HG03354 (cell line): ENCODE measurements around the gene PLA2G15.

ENCODE experiments used
- ATAC-seq: cut with Tn5 transposase; IDR thresholded peaks from one replicate; pipeline ENCODE4 v1.9.1; 2021; ENCODE audit warnings: mild to moderate bottlenecking; ENCODE audit not compliant: unreplicated experiment, poor library complexity, severe bottlenecking

Gene PLA2G15, protein sequence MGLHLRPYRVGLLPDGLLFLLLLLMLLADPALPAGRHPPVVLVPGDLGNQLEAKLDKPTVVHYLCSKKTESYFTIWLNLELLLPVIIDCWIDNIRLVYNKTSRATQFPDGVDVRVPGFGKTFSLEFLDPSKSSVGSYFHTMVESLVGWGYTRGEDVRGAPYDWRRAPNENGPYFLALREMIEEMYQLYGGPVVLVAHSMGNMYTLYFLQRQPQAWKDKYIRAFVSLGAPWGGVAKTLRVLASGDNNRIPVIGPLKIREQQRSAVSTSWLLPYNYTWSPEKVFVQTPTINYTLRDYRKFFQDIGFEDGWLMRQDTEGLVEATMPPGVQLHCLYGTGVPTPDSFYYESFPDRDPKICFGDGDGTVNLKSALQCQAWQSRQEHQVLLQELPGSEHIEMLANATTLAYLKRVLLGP

DNA sequence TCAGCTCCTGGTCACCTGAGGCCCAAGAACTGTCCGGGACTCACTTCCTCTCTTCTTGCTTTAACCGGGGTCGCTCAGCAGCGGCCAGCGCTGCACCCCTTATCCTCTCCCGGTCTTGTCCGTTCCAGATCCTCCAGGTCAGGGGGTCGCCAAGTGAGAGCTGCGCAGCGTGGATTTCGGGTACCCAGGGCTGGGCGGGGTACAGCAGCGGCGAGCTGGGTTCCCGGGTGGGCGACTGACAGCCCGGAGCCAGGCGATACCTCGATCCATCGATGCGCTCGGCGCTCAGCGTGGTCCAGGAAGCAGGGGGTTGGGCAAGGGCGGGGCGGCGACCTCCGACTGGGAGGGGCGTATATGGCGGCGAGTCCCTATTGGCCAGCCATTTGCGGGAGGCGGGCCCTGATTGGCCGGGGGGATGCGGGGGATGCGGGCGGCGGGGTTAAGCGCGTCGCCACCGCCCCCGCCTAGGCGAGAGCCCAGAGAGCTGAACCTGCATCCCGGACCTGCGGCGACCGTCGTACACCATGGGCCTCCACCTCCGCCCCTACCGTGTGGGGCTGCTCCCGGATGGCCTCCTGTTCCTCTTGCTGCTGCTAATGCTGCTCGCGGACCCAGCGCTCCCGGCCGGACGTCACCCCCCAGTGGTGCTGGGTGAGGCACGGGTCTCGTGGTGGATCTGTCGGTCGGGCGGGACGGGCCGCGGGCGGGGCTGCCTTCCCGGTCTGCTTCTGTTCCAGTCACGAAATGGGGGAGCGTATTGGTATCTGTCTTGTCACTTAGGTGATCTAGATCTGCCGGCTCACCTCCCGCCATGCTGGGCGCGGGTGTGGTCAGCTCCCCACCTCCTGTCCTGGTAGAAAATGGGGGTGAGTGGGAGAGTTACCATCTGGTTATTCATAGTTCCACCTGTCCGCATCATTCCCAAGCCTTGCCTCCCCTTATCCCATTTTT, at the start of gene PLA2G15:
PLA2G15 (plus strand) TSS at position 471 of the 951 bp plus-strand sequence; CDS start at position 525, 54 bp downstream.
- peak; percentile 80 for ATAC-seq

GRCh38 chr16:68197250-68197649, 47.9 kb upstream of the PLA2G15 start:
- ATAC-seq: no peak

DNA sequence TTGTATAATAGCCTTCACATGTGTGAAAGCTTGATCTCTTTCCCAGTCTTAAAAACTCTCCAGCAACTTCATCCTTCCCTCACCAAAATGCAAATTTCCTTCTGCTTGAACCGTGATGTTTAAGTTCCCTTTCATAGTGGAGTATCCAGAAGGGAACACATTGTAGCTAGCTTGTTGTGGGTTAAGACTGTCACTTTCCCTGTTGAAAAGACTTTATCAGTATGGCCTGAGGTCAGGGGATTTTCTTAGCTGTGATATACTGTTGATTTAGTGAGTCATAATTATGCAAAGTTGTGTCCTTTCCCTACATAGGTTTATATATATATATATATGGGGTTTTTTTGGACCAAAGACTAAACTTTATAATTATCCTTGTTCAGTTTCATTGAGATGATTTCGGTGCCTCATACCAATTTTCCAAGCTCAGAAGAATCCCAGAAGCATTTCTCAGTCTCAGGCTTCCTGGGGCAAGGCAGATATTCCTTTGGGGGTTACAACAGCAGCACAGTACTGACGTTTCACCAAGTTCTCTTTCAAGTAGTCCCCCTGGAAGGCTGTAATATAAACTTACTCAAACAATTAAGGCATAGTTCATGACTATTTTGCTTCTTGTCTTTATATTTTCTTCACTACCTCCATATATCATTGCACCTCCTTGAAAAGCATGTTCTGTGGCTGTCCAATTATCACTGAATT, 44.9 kb upstream of the PLA2G15 start:
- ATAC-seq: no peak

GRCh38 chr16:68202091-68202519, 43.1 kb upstream of the PLA2G15 start:
- no peak for ATAC-seq

DNA sequence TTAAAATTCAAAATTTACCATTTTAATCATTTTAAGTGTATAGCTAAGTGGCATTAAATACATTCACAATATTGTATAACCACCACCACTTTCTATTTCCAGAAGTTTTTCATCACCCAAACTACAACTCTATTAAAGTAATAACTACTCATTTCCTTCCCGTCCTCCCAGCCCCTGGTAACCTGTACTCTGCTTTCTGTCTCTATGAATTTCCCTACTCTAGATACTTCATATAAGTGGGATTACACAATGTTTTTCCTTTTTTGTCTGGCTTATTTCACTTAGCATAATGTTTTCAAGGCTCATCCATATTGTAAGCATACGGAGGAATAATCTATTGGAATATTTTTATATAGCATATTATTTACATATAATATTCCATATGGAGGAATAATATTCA, 38.9 kb upstream of the PLA2G15 start:
- no peak for ATAC-seq

DNA sequence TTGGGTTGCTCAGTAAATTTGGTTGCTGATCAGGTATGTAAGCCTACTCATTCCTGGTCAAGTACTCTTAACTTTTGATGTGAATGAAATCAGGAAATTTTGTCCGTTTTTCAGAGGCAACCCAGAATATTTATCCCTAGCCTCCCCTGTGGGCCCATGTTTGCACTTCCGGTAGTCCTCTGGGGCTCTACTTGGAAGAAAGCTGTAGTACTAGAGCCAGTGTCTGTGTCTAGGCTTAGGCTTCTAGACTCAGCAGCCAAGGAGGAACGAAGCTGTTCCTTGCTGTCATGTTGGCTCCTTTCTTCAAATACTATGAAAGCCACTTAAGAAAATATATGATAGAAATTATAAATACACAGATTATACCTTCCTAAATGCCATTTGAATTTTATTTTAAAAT, 30.4 kb upstream of the PLA2G15 start:
- ATAC-seq: no peak

GRCh38 chr16:68215302-68215701, 29.9 kb upstream of the PLA2G15 start:
- ATAC-seq: no peak

DNA sequence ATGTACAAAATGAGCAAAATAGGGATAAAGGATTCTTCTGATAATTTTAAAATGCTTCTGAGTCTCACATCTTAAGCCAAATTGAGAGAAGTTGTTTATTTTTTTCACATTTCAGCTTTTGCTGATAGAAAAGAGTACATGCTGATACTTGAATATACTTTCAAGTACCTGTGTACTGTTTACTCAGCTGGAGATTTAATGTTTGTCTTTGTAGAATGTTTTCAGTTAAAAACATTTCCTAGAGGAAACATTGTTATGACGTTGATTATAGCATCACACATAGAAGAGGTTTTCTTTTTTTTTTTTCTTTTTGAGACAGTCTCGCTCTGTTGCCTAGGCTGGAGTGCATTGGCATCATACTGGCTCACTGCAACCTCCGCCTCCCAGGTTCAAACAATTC, 28.9 kb upstream of the PLA2G15 start:
- no peak for ATAC-seq

DNA sequence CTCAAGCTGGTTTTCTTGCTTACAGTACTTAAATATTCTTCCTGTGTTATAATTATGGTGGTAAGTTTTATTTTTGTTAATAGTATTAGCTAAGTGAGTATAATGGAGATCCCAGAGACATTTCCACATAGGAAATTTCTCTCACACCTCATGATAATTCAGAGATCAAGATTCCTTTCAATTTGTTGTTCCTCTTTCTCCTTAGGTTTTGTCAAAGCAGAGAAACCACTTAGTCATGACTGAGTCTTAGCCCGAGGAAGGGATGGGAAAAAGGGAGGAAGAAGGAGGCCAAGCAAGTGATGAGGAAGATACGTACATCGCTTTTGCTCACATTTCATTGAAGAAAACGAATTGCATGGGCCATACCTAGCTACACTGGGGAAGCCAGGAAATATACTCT, 27.7 kb upstream of the PLA2G15 start:
- ATAC-seq: no peak

DNA sequence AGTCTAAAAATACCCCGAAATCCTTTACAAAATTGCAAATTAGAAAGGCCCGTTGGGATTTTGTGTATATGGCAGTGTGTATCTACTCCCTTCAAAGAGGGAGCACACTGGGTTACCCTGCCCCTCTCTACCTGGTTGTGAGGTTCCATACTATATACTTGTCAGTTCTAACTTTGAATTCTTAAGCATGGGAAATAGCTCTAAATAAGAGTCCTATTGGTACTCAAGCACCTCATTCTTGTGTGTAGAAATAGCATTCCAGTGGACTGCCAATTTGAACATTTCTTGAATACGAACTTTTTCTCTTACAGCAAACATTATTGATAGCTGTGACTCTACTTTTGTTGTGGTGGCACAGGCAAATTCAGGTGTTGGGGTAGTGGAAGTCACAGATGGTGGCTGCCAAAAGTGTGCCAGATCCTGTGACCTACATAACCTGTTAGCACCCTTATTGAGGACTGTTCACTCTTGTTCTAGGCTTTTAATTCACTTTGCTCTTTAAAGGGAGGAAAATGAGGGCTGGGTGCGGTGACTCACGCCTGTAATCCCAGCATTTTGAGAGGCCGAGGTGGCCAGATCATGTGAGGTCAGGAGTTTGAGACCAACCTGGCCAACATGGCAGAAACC, 25.3 kb upstream of the PLA2G15 start:
- no peak for ATAC-seq

- no peak for ATAC-seq
These were observed 22.1 kb upstream of the PLA2G15 start for GRCh38 chr16:68223072-68223471.

- no peak for ATAC-seq
These were observed 19.1 kb upstream of the PLA2G15 start for GRCh38 chr16:68226116-68226515.

DNA sequence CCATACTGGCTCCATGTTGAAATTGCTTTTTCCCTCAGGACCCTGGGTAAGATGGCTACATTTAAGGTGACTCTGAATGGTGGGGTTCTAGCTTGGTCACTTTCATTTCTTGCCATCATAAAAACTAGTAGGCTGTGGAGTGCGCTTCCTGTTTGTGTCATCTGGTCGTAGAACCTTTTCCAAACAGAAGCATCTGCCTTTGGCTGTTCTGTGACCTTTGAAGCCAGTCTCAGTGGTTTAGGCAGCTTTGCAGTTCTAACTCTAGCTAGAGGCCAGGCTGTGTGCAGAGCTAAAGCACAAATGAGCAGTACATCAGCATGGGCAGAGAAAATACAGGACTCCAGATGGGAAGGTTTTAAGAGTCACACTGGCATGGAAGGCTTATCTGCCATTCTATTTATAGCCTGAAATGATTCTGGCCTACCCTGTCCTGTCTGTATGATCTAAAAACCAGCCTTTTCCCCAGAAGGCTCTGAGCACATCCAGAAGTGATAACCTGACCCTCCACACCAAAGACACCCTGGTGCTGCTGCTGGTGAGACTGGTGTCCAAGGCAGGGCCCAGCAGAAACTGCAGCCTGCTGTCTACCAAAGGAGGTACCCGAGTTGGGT, 17.9 kb upstream of the PLA2G15 start:
- no peak for ATAC-seq

DNA sequence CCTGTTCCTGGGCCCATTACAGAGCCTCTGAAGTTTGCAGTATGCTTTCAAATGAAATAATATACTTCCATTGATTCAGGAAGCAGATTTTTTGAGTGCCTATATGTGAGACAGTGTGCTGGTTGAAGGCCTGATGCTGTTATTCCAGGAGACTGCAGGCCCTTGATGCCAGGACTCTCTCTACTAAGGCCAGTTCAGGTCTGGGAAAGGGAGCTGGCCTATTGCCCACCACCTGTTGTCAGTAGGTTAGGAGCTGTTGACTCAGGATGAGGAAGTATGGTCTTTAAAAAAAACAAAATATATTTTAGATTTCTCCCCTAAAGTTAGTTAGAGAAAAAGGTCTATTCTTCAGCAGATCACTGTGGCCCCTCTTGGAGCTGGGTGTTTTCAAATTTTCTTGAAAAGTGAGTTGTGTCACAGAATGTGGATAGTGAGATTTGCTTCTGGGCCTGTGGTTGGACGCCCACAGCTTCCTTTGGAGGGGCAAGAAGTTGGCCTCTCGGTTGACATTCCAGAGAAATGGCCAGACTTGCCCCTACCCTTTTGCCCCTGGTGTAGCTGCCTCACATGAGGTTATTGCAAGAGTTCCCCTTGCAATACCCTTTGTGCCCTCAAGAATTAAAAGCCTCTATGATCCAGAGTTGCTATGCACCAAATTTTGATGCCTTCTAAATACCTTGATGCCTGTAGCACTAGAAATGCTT, 17.2 kb upstream of the PLA2G15 start:
- no peak for ATAC-seq

DNA sequence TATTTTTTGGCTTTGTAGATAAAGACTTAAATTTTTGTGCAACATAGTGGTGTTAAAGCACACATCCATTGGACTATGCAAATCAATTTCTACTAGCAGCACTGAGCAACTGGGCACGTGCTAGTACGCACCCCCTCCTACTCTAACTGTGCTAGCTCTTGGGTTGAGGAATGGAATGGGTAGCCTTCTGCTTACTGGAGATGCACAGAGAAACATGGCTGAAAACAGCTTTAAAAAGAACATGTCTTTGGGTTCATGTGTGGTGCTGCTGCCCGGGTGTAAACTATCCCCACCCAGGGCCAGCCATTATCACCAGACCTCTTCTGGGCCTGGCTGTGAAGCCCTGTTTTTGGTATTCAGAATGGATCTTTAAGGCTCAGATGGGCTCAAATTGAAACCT, 16.5 kb upstream of the PLA2G15 start:
- ATAC-seq: no peak

GRCh38 chr16:68229431-68230175, 15.6 kb upstream of the PLA2G15 start:
- ATAC-seq: no peak

DNA sequence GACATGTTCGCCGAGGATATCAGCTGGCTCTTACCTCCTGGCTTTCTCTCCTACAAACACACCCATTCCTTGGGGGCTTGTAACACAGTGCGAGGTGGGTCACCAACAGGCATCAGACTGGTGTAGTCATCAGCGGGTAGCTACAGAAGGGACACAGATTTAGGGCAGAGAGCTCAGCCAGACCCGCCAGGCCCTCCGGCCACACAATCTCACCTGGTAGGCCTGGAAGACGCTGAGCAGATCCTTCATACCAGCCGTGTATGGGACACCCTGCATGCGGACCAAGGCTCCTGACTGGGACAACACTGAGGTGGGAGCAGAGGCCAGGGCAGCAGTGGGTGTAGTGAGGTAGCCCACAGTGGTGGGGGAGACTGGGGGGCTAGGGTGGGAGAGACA, 15.0 kb upstream of the PLA2G15 start:
- ATAC-seq: no peak

DNA sequence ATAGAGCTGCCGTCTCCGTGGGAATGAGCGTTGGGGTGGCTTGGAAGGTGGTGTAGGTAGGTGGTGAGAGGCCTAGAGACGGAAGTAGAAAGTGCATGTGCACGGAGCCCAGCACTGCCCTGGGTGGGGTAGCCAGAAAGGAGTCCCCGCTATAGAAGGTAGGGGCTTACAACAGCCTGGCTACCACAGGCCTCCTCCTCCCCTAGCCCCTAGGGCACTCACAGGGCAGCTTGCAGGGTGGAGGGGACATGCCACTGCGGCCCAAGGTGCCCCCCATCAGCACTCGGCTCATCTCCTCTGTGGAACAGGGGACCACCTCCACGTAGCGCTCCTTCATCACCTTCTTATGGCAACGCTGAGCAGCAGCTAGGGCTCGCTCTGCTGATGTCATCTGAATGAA, 14.2 kb upstream of the PLA2G15 start:
- no peak for ATAC-seq
